ENCODE data around the gene NPFF. TPM values are rescaled to one million over a fixed set of nuclear protein-coding genes. Genes with fewer than 3 reads are reported as not detected.

NPFF gene
- total and polyA plus RNA-seq, 2 donors (not counting 3 experiments of a cell fraction or from before 2014, with no cell fraction given), result not detected

GRCh38 chr12:53524476-53524875 lies 17.2 kb upstream of the NPFF start:
- Histone ChIP-seq H3K27ac (ENCODE audit: insufficient read depth, low read depth, low read length) (no peak overlapping the region), H3K27me3 (ENCODE audit: control insufficient read depth in 2 of 2, insufficient read depth in 2 of 2, low read length in 2 of 2) (no peaks in the 10 kb centered on the region), H4K20me1 (replicated peaks; ENCODE audit: control insufficient read depth, extremely low read depth, insufficient read depth, low read length) (no peaks in the 10 kb centered on the region), H3K79me2 (ENCODE audit: control insufficient read depth, insufficient read depth, low read length) (no peaks in the 10 kb centered on the region), H3K4me2 (ENCODE audit: insufficient read depth, low read length) (no peak overlapping the region), H3K4me3 (replicated peaks in 1 of 3; ENCODE audit: insufficient read depth in 1 of 3, low read depth in 1 of 3, low read length in 3 of 3) (no peak overlapping the region), H3K4me1 (ENCODE audit: control insufficient read depth, extremely low read depth, insufficient read depth, low read length) (no peaks in the 10 kb centered on the region), H2AFZ (ENCODE audit: low read depth, low read length) (no peak overlapping the region), H3K9ac (replicated peaks; ENCODE audit: extremely low read depth, insufficient read depth, low read length) (no peak overlapping the region), H3K9me3 (replicated peaks; ENCODE audit: control insufficient read depth, insufficient read depth, low read length) (no peaks in the 10 kb centered on the region), H3K9me1 (replicated peaks; ENCODE audit: control insufficient read depth, extremely low read depth, insufficient read depth, low read length) (no peaks in the 10 kb centered on the region), H3K36me3 (ENCODE audit: control insufficient read depth in 2 of 2, extremely low read depth in 1 of 2, insufficient read depth in 2 of 2, low read length in 2 of 2) (peaks cover 15 to 24% of the 10 kb centered on the region in 2 experiments)
- dilution Hi-C loops (cut with MboI; ENCODE audit: extremely low pct_ligation_motif_present, low sequenced_read_pairs), result no loop called here
- no TSS peak for BruUV-seq (replicated peaks)
- intact Hi-C loops (cut with micrococcal nuclease), result no loop called here
- TF ChIP-seq MYC (IDR thresholded peaks at IDR 0.05; ENCODE audit: low read depth, low read length) (no peak), GATA2 (IDR thresholded peaks at IDR 0.05; ENCODE audit: insufficient read depth, insufficient read length, low read depth, low read length) (no peak), POLR2A (IDR thresholded peaks at IDR 0.05; ENCODE audit: low read depth, low read length) (no peak), CTCF (IDR thresholded peaks at IDR 0.05; ENCODE audit: extremely low read depth in 1 of 2, insufficient read depth in 1 of 2, low read depth in 1 of 2, low read length in 2 of 2) (no peak), JUN (IDR thresholded peaks at IDR 0.05; ENCODE audit: borderline replicate concordance, insufficient read depth, insufficient read length, low read depth) (no peak), EZH2 (IDR thresholded peaks at IDR 0.05; ENCODE audit: borderline replicate concordance, low read depth, low read length, severe bottlenecking) (no peak), MAX (IDR thresholded peaks at IDR 0.05; ENCODE audit: insufficient read depth, insufficient read length) (no peak), FOS (IDR thresholded peaks at IDR 0.05; ENCODE audit: borderline replicate concordance, insufficient read depth, low read length) (no peak), POLR2AphosphoS5 (IDR thresholded peaks at IDR 0.05; ENCODE audit: insufficient read depth, low read depth, low read length) (no peak)
- POLR2A ChIA-PET, result no interaction called here
- FAIRE-seq (no peak), DNase-seq (ENCODE audit: low read depth, low spot score) (no peak)
- CTCF ChIA-PET, result interaction anchor here (0.9 kb wide), 1 partner anchor 16 kb away, joined by 3 read pairs; no protein-coding TSS in a partner anchor

Data from endothelial cell of umbilical vein (primary cell).